NCI-H1105 treated with DMSO at 0.1 percent for 48 hours (cell line): ENCODE results near the gene MPHOSPH10.
"Not testable (repeated sequence)": the region's sequence is repeated elsewhere in the genome, so short reads cannot be mapped to it uniquely, and the experiment has no call there.

ENCODE experiments used
- DNase-seq: peaks from one replicate; lab custom pipeline; 2025; lab: John Stamatoyannopoulos, UW

The MPHOSPH10 gene

DNA sequence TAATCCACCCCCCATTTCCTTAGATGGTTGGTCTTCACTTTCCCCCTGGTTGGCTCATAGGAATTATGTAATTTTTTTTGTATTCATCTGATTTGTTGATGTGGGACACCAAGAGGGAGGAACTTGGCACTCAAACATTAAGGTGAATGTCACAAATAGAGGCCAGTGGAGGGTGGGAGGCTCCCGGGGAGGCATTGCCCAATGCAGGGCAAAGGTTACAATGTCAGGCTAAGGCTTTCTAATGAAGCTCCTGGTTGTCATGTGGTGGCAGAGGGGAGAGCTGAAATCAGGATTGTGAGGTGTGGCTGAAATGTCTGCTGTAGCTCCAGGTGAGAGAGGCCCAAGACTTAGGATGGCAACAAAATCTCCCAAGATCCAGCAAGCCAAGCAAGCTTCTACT lies 42.7 kb downstream of the MPHOSPH10 start:
- DNase-seq, result no peak

GRCh38 chr2:71174207-71174606 lies 43.8 kb downstream of the MPHOSPH10 start:
- DNase-seq, result no peak

DNA sequence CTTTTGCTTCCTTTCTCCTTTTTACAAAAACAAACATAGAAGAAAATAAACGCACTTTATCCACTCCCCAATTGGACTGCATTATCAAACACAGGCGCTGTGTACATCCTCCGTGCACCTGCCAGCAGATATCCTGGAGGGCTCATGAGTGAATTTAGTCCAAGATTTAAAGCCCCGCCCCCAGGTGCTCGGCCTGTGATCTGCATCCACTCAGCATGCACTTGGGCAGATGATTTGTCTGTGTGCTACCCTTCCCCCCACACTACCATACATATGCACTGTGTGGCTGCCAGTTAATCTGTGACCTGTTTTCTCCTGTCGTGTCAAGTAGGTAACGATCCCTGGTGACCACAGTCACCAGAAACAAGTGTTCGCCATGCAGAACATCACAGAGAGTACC lies 48.4 kb downstream of the MPHOSPH10 start:
- not testable (repeated sequence) for DNase-seq

DNA sequence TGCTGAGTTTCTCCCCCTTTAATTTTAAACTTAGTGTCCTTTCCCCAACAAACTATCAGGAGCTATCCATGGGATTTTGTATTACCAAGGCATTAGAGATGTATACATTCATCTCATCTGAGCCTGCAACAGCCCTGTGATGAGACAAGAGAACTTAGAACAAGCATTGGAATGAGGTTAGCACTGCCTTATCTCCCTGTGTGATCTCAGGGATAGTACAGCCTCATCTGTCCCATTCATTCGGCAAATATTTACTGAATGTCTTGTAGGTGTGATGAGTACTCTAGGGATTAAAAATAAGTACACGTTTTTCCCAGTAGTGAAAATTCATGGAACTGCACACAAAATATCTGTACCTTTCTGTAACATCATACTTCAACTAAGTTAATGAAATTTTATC lies 50.9 kb downstream of the MPHOSPH10 start:
- no peak for DNase-seq

GRCh38 chr2:71183306-71184115 lies 53.1 kb downstream of the MPHOSPH10 start:
- not testable (repeated sequence) for DNase-seq

GRCh38 chr2:71186973-71187372 lies 56.5 kb downstream of the MPHOSPH10 start:
- DNase-seq, result no peak

DNA sequence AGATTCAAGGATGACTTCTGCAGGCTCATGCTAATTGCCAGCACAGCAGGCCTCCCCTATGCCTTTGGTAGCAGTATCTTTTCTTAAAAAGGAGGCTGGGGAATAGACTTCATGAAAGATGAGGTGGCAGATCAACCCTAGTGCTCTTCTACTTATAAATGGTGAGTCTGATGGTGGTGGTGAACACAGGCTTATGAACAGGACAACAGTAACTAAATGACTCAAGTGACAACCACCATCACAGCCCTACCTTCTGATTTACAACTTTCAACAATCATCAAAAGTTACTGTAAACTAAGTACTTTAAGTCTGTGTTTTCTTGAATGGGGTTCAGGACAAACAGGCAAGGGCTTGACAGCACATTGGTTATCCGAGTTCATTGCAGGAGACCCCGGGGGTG lies 57.2 kb downstream of the MPHOSPH10 start:
- DNase-seq, result no peak

GRCh38 chr2:71190656-71191569 lies 60.5 kb downstream of the MPHOSPH10 start:
- DNase-seq, result no peak

GRCh38 chr2:71191570-71191943 lies 61.1 kb downstream of the MPHOSPH10 start:
- DNase-seq, result no peak
